Fibroblast of skin of abdomen (primary cell): ENCODE measurements around the gene PLPP3.

ENCODE experiments used
- DNase-seq: peaks from one replicate; pipeline ENCODE4 v3.0.0-alpha.2; 2013

PLPP3 gene

GRCh38 chr1:56547473-56547872 lies 31.9 kb downstream of the PLPP3 start:
- no peak for DNase-seq

- DNase-seq = no peak
Measured at GRCh38 chr1:56545711-56546110, 33.7 kb downstream of the PLPP3 start.

- no peak for DNase-seq
Measured at GRCh38 chr1:56543783-56544612, 35.4 kb downstream of the PLPP3 start.

- no peak for DNase-seq
Measured at GRCh38 chr1:56542651-56543050, 36.7 kb downstream of the PLPP3 start.

- DNase-seq = no peak
Measured at GRCh38 chr1:56541408-56541807, 38.0 kb downstream of the PLPP3 start.

GRCh38 chr1:56540467-56540866 lies 38.9 kb downstream of the PLPP3 start:
- no peak for DNase-seq

GRCh38 chr1:56539520-56539931 lies 39.8 kb downstream of the PLPP3 start:
- no peak for DNase-seq

GRCh38 chr1:56538532-56538931 lies 40.8 kb downstream of the PLPP3 start:
- no peak for DNase-seq

- no peak for DNase-seq
Measured at GRCh38 chr1:56537660-56538059, 41.7 kb downstream of the PLPP3 start.

GRCh38 chr1:56535939-56536338 lies 43.4 kb downstream of the PLPP3 start:
- DNase-seq = no peak

- DNase-seq = no peak
Measured at GRCh38 chr1:56535362-56535761, 44.0 kb downstream of the PLPP3 start.

GRCh38 chr1:56534130-56534651 lies 45.2 kb downstream of the PLPP3 start:
- no peak for DNase-seq

- DNase-seq = no peak
Measured at GRCh38 chr1:56533621-56534020, 45.7 kb downstream of the PLPP3 start.

GRCh38 chr1:56533197-56533596 lies 46.2 kb downstream of the PLPP3 start:
- no peak for DNase-seq

- peak; percentile 55 for DNase-seq
Measured at GRCh38 chr1:56532350-56532683, 47.0 kb downstream of the PLPP3 start.

GRCh38 chr1:56531624-56532349 lies 47.6 kb downstream of the PLPP3 start:
- no peak for DNase-seq

- no peak for DNase-seq
Measured at GRCh38 chr1:56529801-56530200, 49.6 kb downstream of the PLPP3 start.

GRCh38 chr1:56527548-56528302 lies 51.6 kb downstream of the PLPP3 start:
- DNase-seq = no peak

- peak; percentile 21 for DNase-seq
Measured at GRCh38 chr1:56526571-56527174, 52.7 kb downstream of the PLPP3 start.

- DNase-seq = peak; percentile 48
Measured at GRCh38 chr1:56525489-56526041, 53.8 kb downstream of the PLPP3 start.

- no peak for DNase-seq
Measured at GRCh38 chr1:56524263-56524662, 55.1 kb downstream of the PLPP3 start.

- no peak for DNase-seq
Measured at GRCh38 chr1:56522680-56523079, 56.7 kb downstream of the PLPP3 start.
